ENCODE results near the gene TLDC2. TPM values are rescaled to one million over a fixed set of nuclear protein-coding genes. Genes with fewer than 3 reads are reported as not detected.

TLDC2 gene
- total RNA-seq, 1 donor = not detected

DNA sequence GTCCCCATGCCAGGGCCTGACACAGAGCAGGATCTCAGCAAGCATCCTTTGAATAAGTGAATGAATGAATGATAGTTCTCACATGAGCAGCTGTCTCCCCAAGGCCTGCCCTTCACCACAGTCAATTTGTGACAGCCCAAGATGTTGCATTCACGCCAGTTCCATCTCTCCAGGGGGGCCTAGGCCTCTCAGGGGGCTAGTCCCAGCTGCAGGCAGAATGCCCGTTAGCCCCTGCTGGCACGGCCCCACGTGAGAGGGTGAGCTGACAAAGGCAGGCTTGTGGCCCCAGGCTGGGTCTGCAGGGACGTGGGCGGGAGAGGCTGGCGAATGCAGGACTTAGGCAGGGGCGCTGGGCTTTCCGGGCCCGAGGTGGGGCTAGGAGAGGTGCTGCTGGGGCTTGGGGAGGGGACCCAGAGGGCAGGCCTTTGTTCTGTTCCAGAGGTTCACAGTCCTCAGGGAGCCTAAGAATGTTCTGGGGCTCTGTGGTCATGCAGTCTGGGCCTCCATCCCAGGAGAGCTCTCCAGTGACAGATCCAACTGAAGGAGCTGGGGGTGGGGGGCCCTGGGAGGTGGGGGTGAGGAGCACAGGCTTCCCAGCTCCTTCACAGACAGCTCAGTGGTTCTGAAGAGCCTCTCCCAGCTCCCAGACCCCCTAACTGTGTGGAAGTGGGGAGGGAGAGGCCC is 30.5 kb upstream of the TLDC2 start:
- TF ChIP-seq, protein P1, sequence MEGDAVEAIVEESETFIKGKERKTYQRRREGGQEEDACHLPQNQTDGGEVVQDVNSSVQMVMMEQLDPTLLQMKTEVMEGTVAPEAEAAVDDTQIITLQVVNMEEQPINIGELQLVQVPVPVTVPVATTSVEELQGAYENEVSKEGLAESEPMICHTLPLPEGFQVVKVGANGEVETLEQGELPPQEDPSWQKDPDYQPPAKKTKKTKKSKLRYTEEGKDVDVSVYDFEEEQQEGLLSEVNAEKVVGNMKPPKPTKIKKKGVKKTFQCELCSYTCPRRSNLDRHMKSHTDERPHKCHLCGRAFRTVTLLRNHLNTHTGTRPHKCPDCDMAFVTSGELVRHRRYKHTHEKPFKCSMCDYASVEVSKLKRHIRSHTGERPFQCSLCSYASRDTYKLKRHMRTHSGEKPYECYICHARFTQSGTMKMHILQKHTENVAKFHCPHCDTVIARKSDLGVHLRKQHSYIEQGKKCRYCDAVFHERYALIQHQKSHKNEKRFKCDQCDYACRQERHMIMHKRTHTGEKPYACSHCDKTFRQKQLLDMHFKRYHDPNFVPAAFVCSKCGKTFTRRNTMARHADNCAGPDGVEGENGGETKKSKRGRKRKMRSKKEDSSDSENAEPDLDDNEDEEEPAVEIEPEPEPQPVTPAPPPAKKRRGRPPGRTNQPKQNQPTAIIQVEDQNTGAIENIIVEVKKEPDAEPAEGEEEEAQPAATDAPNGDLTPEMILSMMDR (IDR thresholded peaks at IDR 0.05; ENCODE audit: extremely low read depth, low read depth, low read length) = no peak
- H3K36me3 ChIP-seq (ENCODE audit: insufficient read depth, low read length) = no peaks in the 10 kb centered on the region
- H3K27ac ChIP-seq (ENCODE audit: low read depth, low read length) = peak overlapping the region; percentile 96
- no peak overlapping the region for H2AFZ ChIP-seq (ENCODE audit: low read length)
- H3K4me2 ChIP-seq (ENCODE audit: insufficient read depth, low read length) = no peak overlapping the region
- no peaks in the 10 kb centered on the region for H4K20me1 ChIP-seq (ENCODE audit: insufficient read depth, low read length)
- no peak overlapping the region for H3K4me3 ChIP-seq (ENCODE audit: insufficient read depth, low read length)
- H3K4me1 ChIP-seq (ENCODE audit: insufficient read depth, low read length) = peaks cover 56% of the 10 kb centered on the region
- H3K9me3 ChIP-seq (ENCODE audit: low read depth, low read length) = no peaks in the 10 kb centered on the region
- peak; percentile 64 for DNase-seq (ENCODE audit: insufficient read length, low spot score, missing footprints)
- no peaks in the 10 kb centered on the region for H3K27me3 ChIP-seq (ENCODE audit: insufficient read depth, low read length)
- peaks cover 79% of the 10 kb centered on the region for H3K79me2 ChIP-seq (ENCODE audit: insufficient read depth, low read length)

DNA sequence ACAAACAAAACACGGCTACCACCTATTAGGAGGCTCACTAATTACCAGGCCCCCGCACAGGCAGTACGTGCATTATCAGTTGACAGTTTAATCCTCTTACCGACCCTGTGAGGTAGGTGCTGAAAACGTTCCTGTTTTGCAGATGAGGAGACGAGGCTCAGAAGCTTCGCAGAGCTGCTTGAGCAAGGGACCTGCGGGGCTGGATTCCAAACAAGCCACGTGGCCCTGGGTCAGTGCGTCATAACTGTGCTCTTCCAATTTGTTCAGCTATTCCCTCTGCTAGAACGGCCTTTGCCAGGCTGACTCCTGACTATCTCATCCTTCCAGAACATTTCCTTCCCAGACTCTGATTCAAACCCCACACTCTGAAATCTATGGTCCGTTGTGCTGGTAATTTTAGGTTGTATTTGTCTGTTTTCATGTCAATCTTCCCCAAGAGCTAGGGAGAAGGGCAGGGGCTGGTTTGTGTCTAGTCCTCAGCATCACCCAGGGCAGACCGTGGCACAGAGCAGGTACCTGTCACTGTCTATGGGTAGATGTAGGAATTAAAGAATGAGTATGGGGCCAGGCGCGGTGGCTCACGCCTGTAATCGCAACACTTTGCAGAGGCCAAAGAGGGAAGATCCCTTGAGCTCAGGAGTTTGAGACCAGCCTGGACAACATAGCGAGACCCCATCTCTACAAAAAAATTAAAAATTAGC is 28.8 kb upstream of the TLDC2 start:
- H4K20me1 ChIP-seq (ENCODE audit: insufficient read depth, low read length) = no peaks in the 10 kb centered on the region
- H3K4me3 ChIP-seq (ENCODE audit: insufficient read depth, low read length) = no peak overlapping the region
- H3K4me1 ChIP-seq (ENCODE audit: insufficient read depth, low read length) = peaks cover 60% of the 10 kb centered on the region
- peak; percentile 81 for DNase-seq (ENCODE audit: insufficient read length, low spot score, missing footprints)
- TF ChIP-seq, protein P1 (IDR thresholded peaks at IDR 0.05; ENCODE audit: extremely low read depth, low read depth, low read length) = no peak
- no peak overlapping the region for H3K4me2 ChIP-seq (ENCODE audit: insufficient read depth, low read length)
- no peaks in the 10 kb centered on the region for H3K27me3 ChIP-seq (ENCODE audit: insufficient read depth, low read length)
- H3K79me2 ChIP-seq (ENCODE audit: insufficient read depth, low read length) = peaks cover 81% of the 10 kb centered on the region
- peak overlapping the region; percentile 96 for H3K27ac ChIP-seq (ENCODE audit: low read depth, low read length)
- H2AFZ ChIP-seq (ENCODE audit: low read length) = no peak overlapping the region
- no peaks in the 10 kb centered on the region for H3K9me3 ChIP-seq (ENCODE audit: low read depth, low read length)
- H3K36me3 ChIP-seq (ENCODE audit: insufficient read depth, low read length) = peaks cover 7% of the 10 kb centered on the region

DNA sequence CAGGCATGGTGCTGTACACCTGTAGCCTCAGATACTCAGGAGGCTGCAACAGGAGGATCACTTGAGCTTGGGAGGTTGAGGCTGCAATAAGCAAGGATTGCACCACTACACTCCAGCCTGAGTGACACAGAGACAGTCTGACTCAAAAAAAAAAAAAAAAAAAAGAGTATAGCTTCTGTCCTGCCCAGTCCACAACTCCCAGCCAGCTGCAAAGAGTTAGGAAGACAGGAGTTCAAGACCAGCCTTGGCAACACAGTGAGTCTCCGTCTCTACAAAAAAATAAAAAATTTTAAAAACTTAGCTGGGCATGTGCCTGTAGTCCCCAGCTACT is 28.3 kb upstream of the TLDC2 start:
- no peaks in the 10 kb centered on the region for H3K27me3 ChIP-seq (ENCODE audit: insufficient read depth, low read length)
- peaks cover 65% of the 10 kb centered on the region for H3K4me1 ChIP-seq (ENCODE audit: insufficient read depth, low read length)
- peaks cover 7% of the 10 kb centered on the region for H3K36me3 ChIP-seq (ENCODE audit: insufficient read depth, low read length)
- H3K4me2 ChIP-seq (ENCODE audit: insufficient read depth, low read length) = peak overlapping the region; percentile 82
- peak overlapping the region; percentile 96 for H3K27ac ChIP-seq (ENCODE audit: low read depth, low read length)
- no peaks in the 10 kb centered on the region for H3K9me3 ChIP-seq (ENCODE audit: low read depth, low read length)
- no peak overlapping the region for H3K4me3 ChIP-seq (ENCODE audit: insufficient read depth, low read length)
- DNase-seq (ENCODE audit: insufficient read length, low spot score, missing footprints) = peak; percentile 26
- no peak overlapping the region for H2AFZ ChIP-seq (ENCODE audit: low read length)
- no peaks in the 10 kb centered on the region for H4K20me1 ChIP-seq (ENCODE audit: insufficient read depth, low read length)
- TF ChIP-seq, protein P1 (IDR thresholded peaks at IDR 0.05; ENCODE audit: extremely low read depth, low read depth, low read length) = no peak
- H3K79me2 ChIP-seq (ENCODE audit: insufficient read depth, low read length) = peaks cover 83% of the 10 kb centered on the region

DNA sequence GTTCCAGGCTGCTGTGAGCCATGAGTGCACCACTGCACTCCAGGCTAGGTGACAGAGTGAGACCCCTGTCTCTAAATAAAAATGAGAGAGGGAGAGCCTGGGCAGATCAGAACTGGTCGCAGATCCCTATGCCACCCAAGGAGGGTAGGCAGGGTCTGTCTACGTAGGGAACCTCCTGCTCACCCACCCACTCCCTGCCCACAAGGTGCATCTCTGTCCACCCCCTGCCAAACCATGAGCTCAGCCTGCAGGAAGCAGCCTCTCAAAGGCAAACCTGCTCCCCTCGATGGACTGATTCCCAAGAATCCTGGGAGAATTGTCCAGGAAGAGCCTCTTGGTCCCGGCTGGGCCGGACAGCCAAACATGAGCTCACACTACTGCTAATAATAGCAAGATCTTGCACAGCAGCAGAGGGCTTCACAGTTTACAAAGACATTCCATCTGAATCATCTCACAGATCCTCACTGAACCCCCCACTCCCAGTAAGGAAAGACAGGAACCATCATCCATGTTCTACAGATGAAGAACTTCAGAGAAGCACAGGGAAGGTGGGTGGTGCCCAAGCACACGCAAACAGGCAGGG is 27.8 kb upstream of the TLDC2 start:
- H3K9me3 ChIP-seq (ENCODE audit: low read depth, low read length) = no peaks in the 10 kb centered on the region
- TF ChIP-seq, protein P1 (IDR thresholded peaks at IDR 0.05; ENCODE audit: extremely low read depth, low read depth, low read length) = no peak
- peak overlapping the region; percentile 96 for H3K27ac ChIP-seq (ENCODE audit: low read depth, low read length)
- no peaks in the 10 kb centered on the region for H4K20me1 ChIP-seq (ENCODE audit: insufficient read depth, low read length)
- peak overlapping the region; percentile 64 for H2AFZ ChIP-seq (ENCODE audit: low read length)
- H3K4me2 ChIP-seq (ENCODE audit: insufficient read depth, low read length) = peak overlapping the region; percentile 82
- no peaks in the 10 kb centered on the region for H3K27me3 ChIP-seq (ENCODE audit: insufficient read depth, low read length)
- H3K4me3 ChIP-seq (ENCODE audit: insufficient read depth, low read length) = peak overlapping the region; percentile 52
- H3K79me2 ChIP-seq (ENCODE audit: insufficient read depth, low read length) = peaks cover 82% of the 10 kb centered on the region
- peaks cover 67% of the 10 kb centered on the region for H3K4me1 ChIP-seq (ENCODE audit: insufficient read depth, low read length)
- DNase-seq (ENCODE audit: insufficient read length, low spot score, missing footprints) = peak; percentile 98
- peaks cover 9% of the 10 kb centered on the region for H3K36me3 ChIP-seq (ENCODE audit: insufficient read depth, low read length)

All from osteoblast (primary cell).